Bronchial epithelial cell (primary cell): ENCODE data around the gene CD2AP. TPM values are rescaled to one million over a fixed set of nuclear protein-coding genes. Genes with fewer than 3 reads are reported as not detected.
"Not testable (repeated sequence)": the region's sequence is repeated elsewhere in the genome, so short reads cannot be mapped to it uniquely, and the experiment has no call there.

Experiments used
- DNase-seq: peaks from one replicate; pipeline ENCODE4 v3.0.0-alpha.2; 2010; ENCODE audit warnings: low read depth
- FAIRE-seq: peaks from 2 replicates; lab custom pipeline; 2011; peaks lifted over from hg19 to GRCh38; lab: Jason Lieb, UNC
- H3K27me3 ChIP-seq: 2 replicates; pipeline ENCODE4 v1.5.1; 2011; ENCODE audit warnings: low read length; ENCODE audit not compliant: control insufficient read depth, insufficient read depth
- H3K36me3 ChIP-seq: 2 replicates; pipeline ENCODE4 v1.5.1; 2011; ENCODE audit warnings: low read length; ENCODE audit not compliant: control insufficient read depth, insufficient read depth
- H3K4me3 ChIP-seq: 2 replicates; pipeline ENCODE4 v1.5.1; 2011; ENCODE audit warnings: mild to moderate bottlenecking, low read depth, low read length, control low read depth
- CTCF ChIP-seq: IDR thresholded peaks from 2 replicates; pipeline ENCODE4 v1.5.1; 2011; ENCODE audit warnings: mild to moderate bottlenecking, moderate library complexity, low read length, control low read depth, inconsistent platforms; ENCODE audit not compliant: insufficient read depth, severe bottlenecking
- total RNA-seq: library from RNA; depleted of rRNA; stranded (reverse); fragments of >200 nt; gene quantifications from 2 replicates; pipeline ENCODE4 v1.2.1, GENCODE V29; 2014

The CD2AP gene
- total RNA-seq, 1 donor from 2014 or later, result 24.0 TPM

- FAIRE-seq, result no peak
- TF ChIP-seq CTCF, result no peak
- no peak overlapping the region for H3K4me3 ChIP-seq
- H3K36me3 ChIP-seq, result no peaks in the 10 kb centered on the region
- no peaks in the 10 kb centered on the region for H3K27me3 ChIP-seq
- no peak for DNase-seq
Observed at GRCh38 chr6:47437592-47437991, 40.0 kb upstream of the CD2AP start.

GRCh38 chr6:47438481-47439347 lies 38.9 kb upstream of the CD2AP start:
- Histone ChIP-seq H3K36me3 (no peaks in the 10 kb centered on the region), H3K4me3 (no peak overlapping the region), H3K27me3 (no peaks in the 10 kb centered on the region)
- DNase-seq (no peak), FAIRE-seq (no peak)
- TF ChIP-seq CTCF, result no peak

GRCh38 chr6:47439348-47439668 lies 38.3 kb upstream of the CD2AP start:
- no peak for FAIRE-seq
- Histone ChIP-seq H3K27me3 (no peaks in the 10 kb centered on the region), H3K36me3 (no peaks in the 10 kb centered on the region), H3K4me3 (no peak overlapping the region)
- TF ChIP-seq CTCF, result no peak
- DNase-seq, result no peak

GRCh38 chr6:47440719-47441118 lies 36.9 kb upstream of the CD2AP start:
- no peaks in the 10 kb centered on the region for H3K27me3 ChIP-seq
- FAIRE-seq (no peak), DNase-seq (no peak)
- no peak overlapping the region for H3K4me3 ChIP-seq
- no peaks in the 10 kb centered on the region for H3K36me3 ChIP-seq
- TF ChIP-seq CTCF, result no peak

- H3K4me3 ChIP-seq, H3K36me3 ChIP-seq, FAIRE-seq, DNase-seq, H3K27me3 ChIP-seq: not testable (repeated sequence)
Observed at GRCh38 chr6:47444964-47445363, 32.6 kb upstream of the CD2AP start.

GRCh38 chr6:47446669-47447330 lies 30.8 kb upstream of the CD2AP start:
- DNase-seq, result peak; percentile 69
- FAIRE-seq, result peak; percentile 7
- TF ChIP-seq CTCF, result no peak
- Histone ChIP-seq H3K36me3 (no peaks in the 10 kb centered on the region), H3K27me3 (no peaks in the 10 kb centered on the region), H3K4me3 (no peak overlapping the region)
